ENCODE measurements around the gene MGAT5.

Gene MGAT5

DNA sequence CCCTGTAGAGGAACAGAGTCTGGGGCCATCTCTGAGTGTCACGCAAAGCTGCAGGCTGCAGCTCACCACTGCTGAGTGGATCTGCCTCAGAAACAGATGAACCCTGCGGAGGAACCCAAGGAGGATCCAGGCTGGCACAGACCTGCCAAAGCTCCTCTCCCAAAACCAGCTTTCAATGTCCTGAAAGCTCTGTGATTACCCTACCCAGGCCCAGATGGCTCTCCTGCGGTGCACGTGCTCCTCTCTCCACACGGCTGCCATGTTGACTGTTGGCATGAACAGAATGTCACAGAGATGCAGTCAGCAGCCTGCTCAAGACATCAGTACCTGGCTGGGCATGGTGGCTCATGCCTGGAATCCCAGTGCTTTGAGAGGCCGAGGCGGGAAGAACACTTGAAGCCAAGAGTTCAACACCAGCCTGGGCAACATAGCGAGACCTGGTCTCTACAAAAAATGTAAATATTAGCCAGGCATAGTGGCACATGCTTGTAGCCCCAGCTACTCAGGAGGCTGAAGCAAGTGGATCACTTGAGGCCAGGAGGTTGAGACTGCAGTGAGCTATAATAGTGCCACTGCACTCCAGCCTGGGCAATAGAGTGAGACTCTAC lies 216.8 kb downstream of the MGAT5 start:
- TF ChIP-seq, protein P1, sequence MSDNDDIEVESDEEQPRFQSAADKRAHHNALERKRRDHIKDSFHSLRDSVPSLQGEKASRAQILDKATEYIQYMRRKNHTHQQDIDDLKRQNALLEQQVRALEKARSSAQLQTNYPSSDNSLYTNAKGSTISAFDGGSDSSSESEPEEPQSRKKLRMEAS (IDR thresholded peaks at IDR 0.05): no peak
- TF ChIP-seq RAD21 (IDR thresholded peaks at IDR 0.05; ENCODE audit: low read depth) (no peak), EGR1 (IDR thresholded peaks at IDR 0.05) (no peak), ZBTB7A (IDR thresholded peaks at IDR 0.05; ENCODE audit: low read depth) (no peak), EP300 (IDR thresholded peaks at IDR 0.05; ENCODE audit: borderline replicate concordance) (no peak), CEBPB (IDR thresholded peaks at IDR 0.05) (no peak)
- TF ChIP-seq, protein P2, sequence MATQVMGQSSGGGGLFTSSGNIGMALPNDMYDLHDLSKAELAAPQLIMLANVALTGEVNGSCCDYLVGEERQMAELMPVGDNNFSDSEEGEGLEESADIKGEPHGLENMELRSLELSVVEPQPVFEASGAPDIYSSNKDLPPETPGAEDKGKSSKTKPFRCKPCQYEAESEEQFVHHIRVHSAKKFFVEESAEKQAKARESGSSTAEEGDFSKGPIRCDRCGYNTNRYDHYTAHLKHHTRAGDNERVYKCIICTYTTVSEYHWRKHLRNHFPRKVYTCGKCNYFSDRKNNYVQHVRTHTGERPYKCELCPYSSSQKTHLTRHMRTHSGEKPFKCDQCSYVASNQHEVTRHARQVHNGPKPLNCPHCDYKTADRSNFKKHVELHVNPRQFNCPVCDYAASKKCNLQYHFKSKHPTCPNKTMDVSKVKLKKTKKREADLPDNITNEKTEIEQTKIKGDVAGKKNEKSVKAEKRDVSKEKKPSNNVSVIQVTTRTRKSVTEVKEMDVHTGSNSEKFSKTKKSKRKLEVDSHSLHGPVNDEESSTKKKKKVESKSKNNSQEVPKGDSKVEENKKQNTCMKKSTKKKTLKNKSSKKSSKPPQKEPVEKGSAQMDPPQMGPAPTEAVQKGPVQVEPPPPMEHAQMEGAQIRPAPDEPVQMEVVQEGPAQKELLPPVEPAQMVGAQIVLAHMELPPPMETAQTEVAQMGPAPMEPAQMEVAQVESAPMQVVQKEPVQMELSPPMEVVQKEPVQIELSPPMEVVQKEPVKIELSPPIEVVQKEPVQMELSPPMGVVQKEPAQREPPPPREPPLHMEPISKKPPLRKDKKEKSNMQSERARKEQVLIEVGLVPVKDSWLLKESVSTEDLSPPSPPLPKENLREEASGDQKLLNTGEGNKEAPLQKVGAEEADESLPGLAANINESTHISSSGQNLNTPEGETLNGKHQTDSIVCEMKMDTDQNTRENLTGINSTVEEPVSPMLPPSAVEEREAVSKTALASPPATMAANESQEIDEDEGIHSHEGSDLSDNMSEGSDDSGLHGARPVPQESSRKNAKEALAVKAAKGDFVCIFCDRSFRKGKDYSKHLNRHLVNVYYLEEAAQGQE (IDR thresholded peaks at IDR 0.05; ENCODE audit: low read depth): no peak

DNA sequence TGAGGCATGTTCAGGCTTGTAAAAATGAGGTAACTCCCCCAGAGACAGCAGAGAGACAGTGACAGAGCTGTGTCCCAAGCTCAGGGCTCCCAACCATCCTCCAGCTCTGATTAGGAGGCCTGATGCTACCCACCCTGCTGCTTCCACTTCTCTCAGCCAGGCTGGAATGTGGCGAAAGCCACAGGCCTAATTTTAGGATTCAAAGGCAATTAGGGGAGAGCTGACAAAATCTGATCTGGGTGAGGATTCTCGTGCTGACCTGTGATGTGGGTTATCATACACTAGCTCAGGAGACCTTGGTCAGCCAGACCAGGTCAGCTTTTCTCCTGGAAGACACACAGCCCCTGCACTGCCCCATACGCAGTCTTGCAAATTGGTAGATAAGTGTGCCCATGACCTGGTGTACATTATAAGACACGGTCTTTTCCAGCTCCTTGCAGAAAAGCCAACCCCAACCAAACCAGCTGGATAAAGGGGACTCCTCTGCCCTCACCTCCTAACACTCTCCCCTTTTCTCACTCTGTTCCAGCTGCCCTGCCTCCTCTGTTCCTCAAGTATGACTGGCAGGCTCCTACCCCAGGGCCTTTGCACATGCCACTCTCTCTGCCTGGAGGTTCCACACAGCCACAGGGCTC lies 225.9 kb downstream of the MGAT5 start:
- TF ChIP-seq EP300 (IDR thresholded peaks at IDR 0.05; ENCODE audit: borderline replicate concordance): no peak

DNA sequence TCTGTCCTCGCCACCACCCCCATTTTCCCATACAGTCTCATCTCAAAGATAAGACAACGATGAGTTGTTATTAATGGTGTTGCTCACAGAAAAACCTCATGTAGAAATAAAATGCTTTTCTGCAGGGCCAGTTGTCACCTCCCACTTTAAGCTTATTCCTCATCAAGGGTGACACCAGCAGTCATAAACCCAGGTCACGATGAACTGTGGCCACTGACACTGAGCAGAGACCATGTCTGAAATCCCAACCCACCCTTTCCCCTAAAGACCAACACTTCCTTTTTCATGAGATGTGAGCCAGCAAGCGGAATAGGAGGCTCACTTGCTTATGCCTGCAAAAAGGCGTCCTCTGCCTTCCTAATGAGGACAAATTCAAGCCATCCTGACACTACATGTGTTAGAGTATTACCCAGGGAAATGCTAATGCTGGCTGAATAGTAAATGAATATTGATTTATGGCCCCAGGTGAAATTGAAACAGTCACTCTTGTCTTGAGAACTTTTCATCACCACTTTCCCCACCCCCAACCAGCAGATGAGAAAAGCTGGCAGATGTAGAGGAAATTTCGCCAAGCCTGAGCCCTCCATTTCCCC lies 228.4 kb downstream of the MGAT5 start:
- TF ChIP-seq, protein P1 (IDR thresholded peaks at IDR 0.05): no peak
- TF ChIP-seq, protein P3, sequence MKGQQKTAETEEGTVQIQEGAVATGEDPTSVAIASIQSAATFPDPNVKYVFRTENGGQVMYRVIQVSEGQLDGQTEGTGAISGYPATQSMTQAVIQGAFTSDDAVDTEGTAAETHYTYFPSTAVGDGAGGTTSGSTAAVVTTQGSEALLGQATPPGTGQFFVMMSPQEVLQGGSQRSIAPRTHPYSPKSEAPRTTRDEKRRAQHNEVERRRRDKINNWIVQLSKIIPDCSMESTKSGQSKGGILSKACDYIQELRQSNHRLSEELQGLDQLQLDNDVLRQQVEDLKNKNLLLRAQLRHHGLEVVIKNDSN (IDR thresholded peaks at IDR 0.05): no peak
- TF ChIP-seq EP300 (IDR thresholded peaks at IDR 0.05; ENCODE audit: borderline replicate concordance) (no peak), CEBPB (IDR thresholded peaks at IDR 0.05) (no peak), TCF12 (IDR thresholded peaks at IDR 0.05; ENCODE audit: low read depth) (no peak), ZBTB7A (IDR thresholded peaks at IDR 0.05; ENCODE audit: low read depth) (no peak)
- TF ChIP-seq, protein P2 (IDR thresholded peaks at IDR 0.05; ENCODE audit: low read depth): no peak

DNA sequence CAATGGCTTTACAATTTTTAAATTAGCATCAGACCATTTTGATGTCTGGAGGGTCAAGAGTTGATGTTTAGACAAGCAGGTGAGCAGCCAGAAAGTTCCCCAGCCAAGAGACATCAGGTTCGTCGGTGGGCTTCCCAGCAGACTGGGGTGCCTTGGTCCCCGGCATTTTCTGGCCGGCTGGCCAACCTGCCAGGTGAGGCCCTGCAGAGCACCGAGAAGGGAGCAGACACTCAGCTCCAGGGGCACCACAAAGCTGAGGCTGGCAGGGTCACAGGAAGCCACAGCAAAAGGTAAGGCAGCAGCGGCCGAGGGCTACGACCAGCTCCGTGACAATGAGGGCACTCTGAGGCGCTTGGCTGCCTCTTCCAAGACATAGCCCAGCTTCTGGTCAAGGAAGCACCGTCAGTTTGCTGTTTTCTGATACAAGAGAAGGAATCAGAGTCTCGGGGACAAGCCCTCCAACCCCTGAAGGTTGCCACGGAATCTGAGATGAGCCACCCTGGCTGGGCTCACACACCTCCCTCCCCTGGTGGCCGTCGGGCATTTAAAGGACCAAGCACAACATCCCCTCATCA lies 229.0 kb downstream of the MGAT5 start:
- TF ChIP-seq, protein P2 (IDR thresholded peaks at IDR 0.05; ENCODE audit: low read depth): no peak
- TF ChIP-seq NFIC (IDR thresholded peaks at IDR 0.05) (no peak), EP300 (IDR thresholded peaks at IDR 0.05; ENCODE audit: borderline replicate concordance) (no peak), TAF1 (IDR thresholded peaks at IDR 0.05; ENCODE audit: low read depth) (no peak), YY1 (IDR thresholded peaks at IDR 0.05; ENCODE audit: low read depth) (no peak), TEAD4 (IDR thresholded peaks at IDR 0.05) (no peak), ZBTB7A (IDR thresholded peaks at IDR 0.05; ENCODE audit: low read depth) (no peak), EGR1 (IDR thresholded peaks at IDR 0.05) (no peak), TCF12 (IDR thresholded peaks at IDR 0.05; ENCODE audit: low read depth) (no peak), CREB1 (IDR thresholded peaks at IDR 0.05; ENCODE audit: low read depth) (no peak), FOXM1 (IDR thresholded peaks at IDR 0.05; ENCODE audit: borderline replicate concordance, low read depth) (no peak), CEBPB (IDR thresholded peaks at IDR 0.05) (no peak)
- TF ChIP-seq, protein P1 (IDR thresholded peaks at IDR 0.05): no peak
